ENCODE data around the gene COX11. TPM values are rescaled to one million over a fixed set of nuclear protein-coding genes. Genes with fewer than 3 reads are reported as not detected.

The COX11 gene
- total and polyA plus RNA-seq, 2 donors (not counting 3 experiments of a cell fraction or from before 2014, with no cell fraction given), result 47.3 to 55.9 TPM

GRCh38 chr17:54945231-54945630 lies 23.2 kb downstream of the COX11 start:
- Histone ChIP-seq H3K27me3 (ENCODE audit: control insufficient read depth in 2 of 2, insufficient read depth in 2 of 2, low read length in 2 of 2) (peaks cover 0 to 2% of the 10 kb centered on the region in 2 experiments), H3K36me3 (ENCODE audit: control insufficient read depth in 2 of 2, extremely low read depth in 1 of 2, insufficient read depth in 2 of 2, low read length in 2 of 2) (no peaks in the 10 kb centered on the region), H3K27ac (ENCODE audit: insufficient read depth, low read depth, low read length) (no peak overlapping the region), H3K4me2 (ENCODE audit: insufficient read depth, low read length) (no peak overlapping the region), H3K9ac (replicated peaks; ENCODE audit: extremely low read depth, insufficient read depth, low read length) (no peak overlapping the region), H3K4me1 (ENCODE audit: control insufficient read depth, extremely low read depth, insufficient read depth, low read length) (peaks cover 7% of the 10 kb centered on the region), H4K20me1 (replicated peaks; ENCODE audit: control insufficient read depth, extremely low read depth, insufficient read depth, low read length) (no peaks in the 10 kb centered on the region), H2AFZ (ENCODE audit: low read depth, low read length) (no peak overlapping the region), H3K9me1 (replicated peaks; ENCODE audit: control insufficient read depth, extremely low read depth, insufficient read depth, low read length) (no peaks in the 10 kb centered on the region), H3K9me3 (replicated peaks; ENCODE audit: control insufficient read depth, insufficient read depth, low read length) (no peaks in the 10 kb centered on the region), H3K79me2 (ENCODE audit: control insufficient read depth, insufficient read depth, low read length) (no peaks in the 10 kb centered on the region), H3K4me3 (replicated peaks in 1 of 3; ENCODE audit: insufficient read depth in 1 of 3, low read depth in 1 of 3, low read length in 3 of 3) (no peak overlapping the region)
- dilution Hi-C loops (cut with MboI; ENCODE audit: extremely low pct_ligation_motif_present, low sequenced_read_pairs) (no loop called here), intact Hi-C loops (cut with micrococcal nuclease) (no loop called here)
- FAIRE-seq (no peak), DNase-seq (ENCODE audit: low read depth, low spot score) (no peak)
- TF ChIP-seq GATA2 (IDR thresholded peaks at IDR 0.05; ENCODE audit: insufficient read depth, insufficient read length, low read depth, low read length), result no peak
- TF ChIP-seq FOS (IDR thresholded peaks at IDR 0.05; ENCODE audit: borderline replicate concordance, insufficient read depth, low read length), result no peak
- TF ChIP-seq POLR2A (IDR thresholded peaks at IDR 0.05; ENCODE audit: low read depth, low read length), result no peak
- TF ChIP-seq MAX (IDR thresholded peaks at IDR 0.05; ENCODE audit: insufficient read depth, insufficient read length), result no peak
- no peak for TF ChIP-seq MYC (IDR thresholded peaks at IDR 0.05; ENCODE audit: low read depth, low read length)
- TF ChIP-seq JUN (IDR thresholded peaks at IDR 0.05; ENCODE audit: borderline replicate concordance, insufficient read depth, insufficient read length, low read depth), result no peak
- no peak for TF ChIP-seq POLR2AphosphoS5 (IDR thresholded peaks at IDR 0.05; ENCODE audit: insufficient read depth, low read depth, low read length)
- POLR2A ChIA-PET, result interaction anchor here (0.7 kb wide), 1 partner anchor 10 kb away, joined by 3 read pairs; no protein-coding TSS in a partner anchor
- no TSS peak for BruUV-seq (replicated peaks)
- CTCF ChIA-PET, result interaction anchor here (1.8 kb wide), 1 partner anchor 29 kb away, joined by 5 read pairs; no protein-coding TSS in a partner anchor

GRCh38 chr17:54944796-54945195 lies 23.7 kb downstream of the COX11 start:
- Histone ChIP-seq H3K36me3 (ENCODE audit: control insufficient read depth in 2 of 2, extremely low read depth in 1 of 2, insufficient read depth in 2 of 2, low read length in 2 of 2) (no peaks in the 10 kb centered on the region), H3K9ac (replicated peaks; ENCODE audit: extremely low read depth, insufficient read depth, low read length) (no peak overlapping the region), H3K9me1 (replicated peaks; ENCODE audit: control insufficient read depth, extremely low read depth, insufficient read depth, low read length) (no peaks in the 10 kb centered on the region), H2AFZ (ENCODE audit: low read depth, low read length) (no peak overlapping the region), H3K9me3 (replicated peaks; ENCODE audit: control insufficient read depth, insufficient read depth, low read length) (no peaks in the 10 kb centered on the region), H4K20me1 (replicated peaks; ENCODE audit: control insufficient read depth, extremely low read depth, insufficient read depth, low read length) (no peaks in the 10 kb centered on the region), H3K4me1 (ENCODE audit: control insufficient read depth, extremely low read depth, insufficient read depth, low read length) (peaks cover 7% of the 10 kb centered on the region), H3K4me2 (ENCODE audit: insufficient read depth, low read length) (no peak overlapping the region), H3K27ac (ENCODE audit: insufficient read depth, low read depth, low read length) (no peak overlapping the region), H3K4me3 (replicated peaks in 1 of 3; ENCODE audit: insufficient read depth in 1 of 3, low read depth in 1 of 3, low read length in 3 of 3) (no peak overlapping the region), H3K27me3 (ENCODE audit: control insufficient read depth in 2 of 2, insufficient read depth in 2 of 2, low read length in 2 of 2) (peaks cover 0 to 2% of the 10 kb centered on the region in 2 experiments), H3K79me2 (ENCODE audit: control insufficient read depth, insufficient read depth, low read length) (no peaks in the 10 kb centered on the region)
- DNase-seq (ENCODE audit: low read depth, low spot score) (no peak), FAIRE-seq (no peak)
- ChIA-PET POLR2A (interaction anchor here (0.7 kb wide), 1 partner anchor 10 kb away, joined by 3 read pairs; no protein-coding TSS in a partner anchor), CTCF (interaction anchor here (1.8 kb wide), 1 partner anchor 29 kb away, joined by 5 read pairs; no protein-coding TSS in a partner anchor)
- intact Hi-C loops (cut with micrococcal nuclease), result no loop called here
- dilution Hi-C loops (cut with MboI; ENCODE audit: extremely low pct_ligation_motif_present, low sequenced_read_pairs), result no loop called here
- TF ChIP-seq EZH2 (IDR thresholded peaks at IDR 0.05; ENCODE audit: borderline replicate concordance, low read depth, low read length, severe bottlenecking) (no peak), JUN (IDR thresholded peaks at IDR 0.05; ENCODE audit: borderline replicate concordance, insufficient read depth, insufficient read length, low read depth) (no peak), POLR2A (IDR thresholded peaks at IDR 0.05; ENCODE audit: low read depth, low read length) (no peak), MAX (IDR thresholded peaks at IDR 0.05; ENCODE audit: insufficient read depth, insufficient read length) (no peak), FOS (IDR thresholded peaks at IDR 0.05; ENCODE audit: borderline replicate concordance, insufficient read depth, low read length) (no peak), POLR2AphosphoS5 (IDR thresholded peaks at IDR 0.05; ENCODE audit: insufficient read depth, low read depth, low read length) (no peak), CTCF (IDR thresholded peaks at IDR 0.05; ENCODE audit: extremely low read depth in 1 of 2, insufficient read depth in 1 of 2, low read depth in 1 of 2, low read length in 2 of 2) (no peak), GATA2 (IDR thresholded peaks at IDR 0.05; ENCODE audit: insufficient read depth, insufficient read length, low read depth, low read length) (no peak)
- BruUV-seq (replicated peaks), result no TSS peak
